MM.1S (cell line): Measurements from ENCODE around the gene PUSL1.

ENCODE experiments used
- DNase-seq: peaks from one replicate; pipeline ENCODE4 v3.0.0-alpha.2; 2015
- H2AFZ ChIP-seq: fragments of 300-600 bp; sonication (generic); 2 replicates; pipeline ENCODE4 v1.6.0; 2016; ENCODE audit warnings: antibody characterized with exemption, low read length
- H3F3A ChIP-seq: fragments of 300-600 bp; sonication (generic); 2 replicates; pipeline ENCODE4 v1.6.1; 2016; ENCODE audit warnings: mild to moderate bottlenecking, antibody characterized with exemption, low read length, moderate library complexity, mixed read lengths; ENCODE audit not compliant: insufficient read depth
- H3K27ac ChIP-seq: fragments of 300-600 bp; sonication (generic); 2 replicates; pipeline ENCODE4 v1.5.1; 2016; ENCODE audit warnings: mild to moderate bottlenecking, low read length
- H3K27me3 ChIP-seq: fragments of 300-600 bp; sonication (generic); replicated peaks from 2 replicates; pipeline ENCODE4 v1.6.0; 2016; ENCODE audit warnings: low read length; ENCODE audit not compliant: insufficient read depth
- H3K36me3 ChIP-seq: fragments of 300-600 bp; sonication (generic); replicated peaks from 2 replicates; pipeline ENCODE4 v1.6.1; 2016; ENCODE audit warnings: mild to moderate bottlenecking, low read length, mixed read lengths; ENCODE audit not compliant: insufficient read depth
- H3K4me1 ChIP-seq: fragments of 300-600 bp; sonication (generic); 2 replicates; pipeline ENCODE4 v1.6.1; 2016; ENCODE audit warnings: low read length, mixed read lengths
- H3K4me2 ChIP-seq: fragments of 300-600 bp; sonication (generic); 2 replicates; pipeline ENCODE4 v1.6.0; 2016; ENCODE audit warnings: low read depth, low read length
- H3K4me3 ChIP-seq: fragments of 300-600 bp; sonication (generic); 2 replicates; pipeline ENCODE4 v1.5.1; 2016; ENCODE audit warnings: low read length, mixed read lengths
- H3K79me2 ChIP-seq: fragments of 300-600 bp; sonication (generic); 2 replicates; pipeline ENCODE4 v1.6.1; 2016; ENCODE audit warnings: mixed run types, low read length, mixed read lengths
- H3K9ac ChIP-seq: fragments of 300-600 bp; sonication (generic); 2 replicates; pipeline ENCODE4 v1.6.1; 2016; ENCODE audit warnings: low read length, mixed read lengths
- H3K9me2 ChIP-seq: fragments of 300-600 bp; sonication (generic); replicated peaks from 2 replicates; pipeline ENCODE4 v1.6.1; 2016; ENCODE audit warnings: mild to moderate bottlenecking, low read length, mixed read lengths; ENCODE audit not compliant: insufficient read depth
- H3K9me3 ChIP-seq: fragments of 300-600 bp; sonication (generic); replicated peaks from 2 replicates; pipeline ENCODE4 v1.6.1; 2016; ENCODE audit warnings: mild to moderate bottlenecking, low read length, mixed read lengths; ENCODE audit not compliant: insufficient read depth
- H4K20me1 ChIP-seq: fragments of 300-600 bp; sonication (generic); 2 replicates; pipeline ENCODE4 v1.6.1; 2016; ENCODE audit warnings: mild to moderate bottlenecking, low read length, moderate library complexity, mixed read lengths; ENCODE audit not compliant: insufficient read depth
- CTCF ChIP-seq: fragments of 300-600 bp; sonication (generic); IDR thresholded peaks from 2 replicates; pipeline ENCODE4 v1.5.1; 2016; ENCODE audit warnings: antibody characterized with exemption, low read length, mixed read lengths
- EZH2 ChIP-seq: fragments of 300-600 bp; sonication (generic); optimal IDR thresholded peaks from 2 replicates; pipeline ENCODE3; 2017; ENCODE audit warnings: low read depth, mild to moderate bottlenecking, antibody characterized with exemption, low read length, mixed read lengths
- EZH2phosphoT487 ChIP-seq: fragments of 300-600 bp; sonication (generic); IDR thresholded peaks from 2 replicates; pipeline ENCODE4 v1.6.1; 2018; ENCODE audit warnings: antibody characterized with exemption, low read length

Gene PUSL1

DNA sequence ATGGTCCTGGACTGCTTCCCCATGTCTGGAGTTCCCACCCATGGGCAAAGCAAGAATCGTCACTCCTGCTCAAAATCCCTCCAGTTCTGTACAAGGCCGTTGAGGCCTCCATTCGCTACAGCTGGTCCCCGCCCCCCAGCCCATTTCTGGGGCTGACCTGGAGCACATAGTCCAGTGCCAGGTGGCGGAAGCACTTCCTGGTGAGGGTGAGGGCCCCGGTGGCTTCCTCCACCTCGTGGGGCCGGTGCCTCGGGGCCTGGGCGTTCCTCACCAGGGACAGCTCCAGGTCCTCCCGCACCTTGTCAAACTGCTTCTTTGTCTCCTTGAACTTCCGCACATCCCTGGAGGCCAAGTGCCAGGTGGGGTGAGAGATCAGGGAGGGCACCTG, 8.1 kb upstream of the PUSL1 start:
- H2AFZ ChIP-seq, result no peak overlapping the region
- no peak overlapping the region for H3K9ac ChIP-seq
- TF ChIP-seq EZH2phosphoT487, result no peak
- TF ChIP-seq CTCF, result no peak
- TF ChIP-seq EZH2, result no peak
- no peaks in the 10 kb centered on the region for H3K9me2 ChIP-seq
- H3K4me1 ChIP-seq, result no peaks in the 10 kb centered on the region
- no peaks in the 10 kb centered on the region for H3K36me3 ChIP-seq
- no peak overlapping the region for H3K27ac ChIP-seq
- no peak overlapping the region for H3K4me3 ChIP-seq
- H4K20me1 ChIP-seq, result no peaks in the 10 kb centered on the region
- no peaks in the 10 kb centered on the region for H3F3A ChIP-seq
- DNase-seq, result no peak
- no peak overlapping the region for H3K4me2 ChIP-seq
- H3K9me3 ChIP-seq, result no peaks in the 10 kb centered on the region
- H3K79me2 ChIP-seq, result peaks cover 5% of the 10 kb centered on the region
- H3K27me3 ChIP-seq, result no peaks in the 10 kb centered on the region

DNA sequence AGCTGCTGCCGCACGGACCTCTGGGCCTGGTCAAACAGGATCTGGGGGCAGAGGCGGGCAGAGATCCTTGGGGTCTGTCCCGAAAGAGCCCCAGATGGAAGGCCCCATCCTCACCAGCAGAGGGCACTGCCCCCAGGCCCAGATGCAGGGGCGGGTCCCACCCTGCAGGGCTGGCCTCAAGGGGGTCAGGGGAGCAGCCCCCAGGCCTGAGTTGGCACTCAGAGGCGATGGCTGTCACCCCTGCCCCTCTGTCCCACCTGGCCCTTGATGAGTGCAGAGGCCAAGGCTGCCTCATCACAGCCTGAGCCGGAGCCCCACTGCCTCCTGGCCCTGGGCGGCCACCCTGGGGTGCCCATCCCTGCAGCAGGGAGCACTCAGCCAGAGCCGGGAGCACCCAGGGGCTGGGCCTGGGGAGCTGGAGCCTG, 6.4 kb upstream of the PUSL1 start:
- DNase-seq, result no peak
- peaks cover 9% of the 10 kb centered on the region for H3K4me1 ChIP-seq
- no peak overlapping the region for H3K9ac ChIP-seq
- no peak overlapping the region for H3K4me2 ChIP-seq
- TF ChIP-seq CTCF (peak; percentile 43), EZH2 (no peak)
- H4K20me1 ChIP-seq, result no peaks in the 10 kb centered on the region
- no peak overlapping the region for H2AFZ ChIP-seq
- H3K27ac ChIP-seq, result no peak overlapping the region
- no peaks in the 10 kb centered on the region for H3K27me3 ChIP-seq
- H3K79me2 ChIP-seq, result peaks cover 20% of the 10 kb centered on the region
- no peaks in the 10 kb centered on the region for H3K36me3 ChIP-seq
- no peaks in the 10 kb centered on the region for H3K9me3 ChIP-seq
- H3K4me3 ChIP-seq, result no peak overlapping the region
- no peaks in the 10 kb centered on the region for H3F3A ChIP-seq
- no peaks in the 10 kb centered on the region for H3K9me2 ChIP-seq

DNA sequence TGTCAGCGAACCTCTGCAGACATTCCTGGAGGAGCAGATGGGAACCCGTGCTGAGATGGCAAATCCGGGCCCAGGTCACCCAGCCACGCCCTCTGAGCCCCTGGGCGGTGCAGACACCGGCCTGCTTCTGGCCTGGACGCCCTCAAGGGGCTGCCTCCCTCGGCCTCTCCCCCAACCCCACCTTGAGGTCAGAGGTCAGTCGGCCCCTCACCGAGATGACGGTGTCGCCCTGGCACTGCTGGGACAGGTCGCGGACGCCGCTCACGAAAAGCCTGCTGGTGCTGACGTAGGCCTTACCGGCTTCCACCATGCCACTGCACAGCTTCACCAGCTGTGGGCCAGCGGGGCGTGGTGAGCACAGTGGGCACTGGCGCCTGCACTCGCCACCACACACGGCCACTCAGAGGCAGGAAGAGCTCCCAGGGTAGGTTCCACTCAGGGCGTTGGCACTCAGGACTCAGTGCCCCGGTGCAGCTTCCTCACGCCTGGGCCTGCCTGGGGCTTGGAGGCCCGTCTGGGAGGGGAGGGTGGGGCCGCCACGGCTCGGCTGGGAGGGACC, 5.4 kb upstream of the PUSL1 start:
- Histone ChIP-seq H3K79me2 (peaks cover 24% of the 10 kb centered on the region), H3K9ac (no peak overlapping the region), H3K27ac (no peak overlapping the region), H3K4me2 (no peak overlapping the region), H3K27me3 (no peaks in the 10 kb centered on the region), H3K4me3 (no peak overlapping the region), H3K4me1 (peaks cover 10% of the 10 kb centered on the region), H3K9me3 (no peaks in the 10 kb centered on the region), H3K9me2 (no peaks in the 10 kb centered on the region), H4K20me1 (no peaks in the 10 kb centered on the region), H3F3A (peaks cover under 1% of the 10 kb centered on the region; the same call in 1 of the 2 replicates), H3K36me3 (no peaks in the 10 kb centered on the region), H2AFZ (no peak overlapping the region)
- no peak for DNase-seq
- TF ChIP-seq CTCF, result no peak
- TF ChIP-seq EZH2, result no peak
- no peak for TF ChIP-seq EZH2phosphoT487
